ENCODE results near the gene SARS1. TPM values are rescaled to one million over a fixed set of nuclear protein-coding genes. Genes with fewer than 3 reads are reported as not detected.

The SARS1 gene
- 398 and 419 TPM in 2 replicates for total RNA-seq (2014; rRNA removed; shearing (Covaris generic))

GRCh38 chr1:109213824-109214693 lies at the start of gene SARS1:
Gene SARS1, plus strand, starts transcription at chr1:109213918. Its CDS starts 75 bp downstream, at chr1:109213993.

GRCh38 chr1:109248797-109249629 lies 35.3 kb downstream of the SARS1 start, which contains the start of gene CELSR2:
Gene CELSR2, plus strand, starts transcription at chr1:109249539. Its CDS starts 541 bp downstream, at chr1:109250080.

GRCh38 chr1:109282952-109283747 lies 69.4 kb downstream of the SARS1 start, which contains the start of gene PSRC1:
Gene PSRC1, minus strand, starts transcription at chr1:109283145.

Other genes starting within 250 kb of the SARS1 start
- 6.5 and 6.8 TPM in 2 replicates for gene WDR47, start 171.8 kb upstream of the SARS1 start, total RNA-seq (2014; rRNA removed; shearing (Covaris generic))
- gene TAF13, start 137.9 kb upstream of the SARS1 start, total RNA-seq (2014; rRNA removed; shearing (Covaris generic)), result 25.2 and 28.6 TPM in 2 replicates
- gene TMEM167B, start 123.2 kb upstream of the SARS1 start, total RNA-seq (2014; rRNA removed; shearing (Covaris generic)), result 13.5 and 17.4 TPM in 2 replicates
- 0.08 and 0.11 TPM in 2 replicates for gene ELAPOR1, start 99.8 kb upstream of the SARS1 start, total RNA-seq (2014; rRNA removed; shearing (Covaris generic))
- 5.7 and 6.4 TPM in 2 replicates for gene CELSR2, start 35.6 kb downstream of the SARS1 start, total RNA-seq (2014; rRNA removed; shearing (Covaris generic))
- 33.0 and 33.9 TPM in 2 replicates for gene PSRC1, start 69.2 kb downstream of the SARS1 start, total RNA-seq (2014; rRNA removed; shearing (Covaris generic))
- gene MYBPHL, start 93.1 kb downstream of the SARS1 start, total RNA-seq (2014; rRNA removed; shearing (Covaris generic)), result 0.48 TPM in 1 of 2 replicates, not detected in the other
- gene SORT1, start 184.0 kb downstream of the SARS1 start, total RNA-seq (2014; rRNA removed; shearing (Covaris generic)), result 5.1 and 5.4 TPM in 2 replicates
- gene PSMA5, start 212.5 kb downstream of the SARS1 start, total RNA-seq (2014; rRNA removed; shearing (Covaris generic)), result 55.5 and 62.2 TPM in 2 replicates

Data from A375 (cell line).